Measurements from ENCODE around the gene WDR90. TPM values are rescaled to one million over a fixed set of nuclear protein-coding genes. Genes with fewer than 3 reads are reported as not detected.
A peak's percentile ranks its signal among the peaks of the same experiment; 100 is the strongest.

Gene WDR90
- total RNA-seq, 1 donor from 2014 or later = 23.2 TPM

GRCh38 chr16:643050-643368, 6.2 kb upstream of the WDR90 start:
- Histone ChIP-seq H3K4me1 (peaks cover 28% of the 10 kb centered on the region), H3K36me3 (no peaks in the 10 kb centered on the region), H3K9me3 (no peaks in the 10 kb centered on the region), H3K27ac (peak overlapping the region; percentile 76), H3K27me3 (no peaks in the 10 kb centered on the region), H3K4me3 (peak overlapping the region; percentile 71)
- no peak for DNase-seq
- TF ChIP-seq, protein P1, sequence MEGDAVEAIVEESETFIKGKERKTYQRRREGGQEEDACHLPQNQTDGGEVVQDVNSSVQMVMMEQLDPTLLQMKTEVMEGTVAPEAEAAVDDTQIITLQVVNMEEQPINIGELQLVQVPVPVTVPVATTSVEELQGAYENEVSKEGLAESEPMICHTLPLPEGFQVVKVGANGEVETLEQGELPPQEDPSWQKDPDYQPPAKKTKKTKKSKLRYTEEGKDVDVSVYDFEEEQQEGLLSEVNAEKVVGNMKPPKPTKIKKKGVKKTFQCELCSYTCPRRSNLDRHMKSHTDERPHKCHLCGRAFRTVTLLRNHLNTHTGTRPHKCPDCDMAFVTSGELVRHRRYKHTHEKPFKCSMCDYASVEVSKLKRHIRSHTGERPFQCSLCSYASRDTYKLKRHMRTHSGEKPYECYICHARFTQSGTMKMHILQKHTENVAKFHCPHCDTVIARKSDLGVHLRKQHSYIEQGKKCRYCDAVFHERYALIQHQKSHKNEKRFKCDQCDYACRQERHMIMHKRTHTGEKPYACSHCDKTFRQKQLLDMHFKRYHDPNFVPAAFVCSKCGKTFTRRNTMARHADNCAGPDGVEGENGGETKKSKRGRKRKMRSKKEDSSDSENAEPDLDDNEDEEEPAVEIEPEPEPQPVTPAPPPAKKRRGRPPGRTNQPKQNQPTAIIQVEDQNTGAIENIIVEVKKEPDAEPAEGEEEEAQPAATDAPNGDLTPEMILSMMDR (IDR thresholded peaks at IDR 0.05) = no peak
- intact Hi-C loops (cut with DNase I) = no loop called here
- no peak for ATAC-seq

DNA sequence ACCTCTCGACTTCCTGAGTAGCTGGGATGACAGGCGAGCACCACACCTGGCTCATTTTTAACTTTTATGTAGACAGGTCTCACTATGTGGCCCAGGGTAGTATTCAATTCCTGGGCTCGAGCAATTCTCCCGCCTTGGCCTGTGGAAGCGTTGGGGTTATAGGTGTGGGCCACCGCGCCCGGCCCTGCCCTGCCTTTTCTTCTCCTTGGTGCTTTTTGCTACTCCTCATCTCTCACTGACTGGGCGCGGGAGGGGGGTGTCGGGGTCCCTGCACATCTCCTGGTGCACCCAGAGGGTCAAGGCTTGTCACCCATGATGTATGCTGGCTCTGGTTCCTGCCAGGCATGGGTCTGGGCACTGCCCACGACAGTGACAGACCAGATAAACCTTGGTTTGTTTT, 4.6 kb upstream of the WDR90 start:
- DNase-seq = no peak
- intact Hi-C loops (cut with DNase I) = no loop called here
- no peak overlapping the region for H3K4me3 ChIP-seq
- no peaks in the 10 kb centered on the region for H3K9me3 ChIP-seq
- H3K27ac ChIP-seq = no peak overlapping the region
- peaks cover 33% of the 10 kb centered on the region for H3K4me1 ChIP-seq
- no peaks in the 10 kb centered on the region for H3K36me3 ChIP-seq
- TF ChIP-seq, protein P1 (IDR thresholded peaks at IDR 0.05) = no peak
- no peak for ATAC-seq
- H3K27me3 ChIP-seq = no peaks in the 10 kb centered on the region

DNA sequence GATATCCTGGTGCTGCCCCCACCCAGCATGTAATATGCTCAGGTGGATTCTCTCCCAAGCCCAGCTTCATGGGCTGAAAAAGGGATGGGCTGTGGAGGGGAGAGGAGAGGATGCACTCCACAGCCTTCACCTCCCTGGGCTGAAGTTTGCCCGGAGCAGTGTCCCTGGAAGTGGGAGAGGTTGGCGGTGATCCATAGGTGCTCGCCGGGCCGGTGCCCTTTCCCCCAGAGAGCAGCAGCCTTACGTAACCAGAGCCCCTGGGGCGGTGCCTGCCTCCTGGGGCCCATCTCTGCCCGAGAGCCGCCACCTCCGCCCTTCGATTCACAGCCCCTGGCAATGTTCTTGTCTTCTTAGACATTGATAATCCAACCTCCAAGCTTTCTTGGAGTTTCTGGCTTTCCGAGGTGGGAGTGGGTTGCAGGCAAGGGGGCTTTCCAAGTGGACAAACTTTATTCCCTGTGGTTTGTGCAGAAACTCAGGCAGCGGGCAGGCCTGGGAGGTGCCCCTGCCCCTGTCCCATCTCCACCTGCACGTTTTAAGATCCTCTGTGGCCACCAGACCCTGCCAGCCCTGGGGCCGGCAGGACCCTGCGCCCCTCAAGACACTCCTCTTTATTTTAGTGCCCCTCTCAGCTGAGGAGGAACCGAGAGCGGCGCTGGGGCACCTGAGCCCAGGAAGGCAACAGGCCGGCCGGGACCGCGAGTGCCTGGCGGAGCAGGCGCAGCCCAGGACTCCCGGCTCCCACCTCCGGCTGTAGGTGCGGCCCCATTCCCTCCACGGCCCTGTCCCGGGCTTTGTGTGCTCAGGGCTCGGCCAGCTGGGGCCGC, 3.1 kb upstream of the WDR90 start:
- peak; percentile 84 for DNase-seq
- no peak overlapping the region for H3K4me3 ChIP-seq

DNA sequence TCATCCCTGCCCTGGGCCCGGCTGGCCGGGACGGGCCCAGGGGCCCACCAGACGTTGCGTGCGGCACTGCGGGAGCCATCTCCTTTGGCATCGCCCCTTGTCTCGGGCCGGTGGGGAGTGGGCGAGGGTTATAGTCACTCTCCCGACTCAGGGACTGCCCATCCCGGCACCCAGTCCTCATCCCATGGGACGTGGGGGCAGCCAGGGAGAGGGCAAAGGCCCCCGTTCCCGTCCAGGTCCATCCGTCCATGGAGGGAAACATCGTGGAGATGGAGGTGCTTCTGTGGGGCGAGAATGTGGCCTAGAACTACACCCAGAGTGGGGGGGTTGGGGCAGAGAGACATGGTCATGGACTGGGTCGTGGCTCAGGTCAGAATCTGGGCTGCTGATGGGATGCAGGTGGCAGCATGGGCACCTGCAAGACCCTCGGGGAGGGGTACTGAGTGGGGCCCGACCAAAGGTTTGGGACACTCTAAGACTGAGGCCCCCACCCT, 2.4 kb upstream of the WDR90 start:
- Histone ChIP-seq H3K9me3 (no peaks in the 10 kb centered on the region), H3K4me1 (peaks cover 41% of the 10 kb centered on the region), H3K27me3 (no peaks in the 10 kb centered on the region), H3K27ac (no peak overlapping the region), H3K36me3 (no peaks in the 10 kb centered on the region), H3K4me3 (no peak overlapping the region)
- ATAC-seq = no peak
- TF ChIP-seq, protein P1 (IDR thresholded peaks at IDR 0.05) = no peak
- no peak for DNase-seq
- intact Hi-C loops (cut with DNase I) = no loop called here

More for the DNA sequence above, 3.1 kb upstream of the WDR90 start:
- no peaks in the 10 kb centered on the region for H3K9me3 ChIP-seq
- H3K4me1 ChIP-seq = peaks cover 41% of the 10 kb centered on the region
- H3K27me3 ChIP-seq = no peaks in the 10 kb centered on the region
- peak overlapping the region; percentile 24 for H3K27ac ChIP-seq
- ATAC-seq = no peak
- H3K36me3 ChIP-seq = no peaks in the 10 kb centered on the region
- TF ChIP-seq, protein P1 (IDR thresholded peaks at IDR 0.05) = no peak
- intact Hi-C loops (cut with DNase I) = no loop called here

- intact Hi-C loops (cut with DNase I) = no loop called here
- Histone ChIP-seq H3K9me3 (no peaks in the 10 kb centered on the region), H3K36me3 (no peaks in the 10 kb centered on the region), H3K4me1 (peaks cover 41% of the 10 kb centered on the region), H3K4me3 (no peak overlapping the region), H3K27ac (no peak overlapping the region), H3K27me3 (no peaks in the 10 kb centered on the region)
- DNase-seq (no peak), ATAC-seq (no peak)
- TF ChIP-seq, protein P1 (IDR thresholded peaks at IDR 0.05) = no peak
Observed at GRCh38 chr16:647173-647902, 1.8 kb upstream of the WDR90 start.
